Measurements from ENCODE around the gene CLCN6. TPM values are rescaled to one million over a fixed set of nuclear protein-coding genes. Genes with fewer than 3 reads are reported as not detected.

Gene CLCN6
- total and polyA plus RNA-seq, 2 experiments from 2014 or later: 14.1 to 23.6 TPM

DNA sequence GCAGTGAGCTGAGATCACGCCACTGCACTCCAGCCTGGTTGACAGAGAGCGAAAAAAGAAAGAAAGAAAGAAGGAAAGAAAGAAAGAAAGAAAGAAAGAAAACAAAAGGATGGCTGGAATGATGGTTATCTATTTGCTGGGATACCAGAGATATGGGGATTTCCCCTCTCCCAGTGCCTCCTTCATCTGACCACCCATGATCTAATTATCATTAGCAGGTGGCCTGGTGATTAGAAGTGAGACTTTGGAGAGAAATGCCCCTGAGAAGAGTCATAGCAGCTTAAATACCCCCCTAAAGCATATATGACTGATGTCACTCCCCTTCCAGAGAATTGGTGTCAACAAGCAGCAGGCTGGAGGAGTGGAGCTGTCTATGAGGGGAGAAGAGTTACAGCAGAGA lies 54.1 kb downstream of the CLCN6 start:
- Histone ChIP-seq H2AFZ (no peak overlapping the region), H3K9me3 (ENCODE audit: low read depth) (no peaks in the 10 kb centered on the region), H3K9me2 (replicated peaks; ENCODE audit: insufficient read depth) (no peaks in the 10 kb centered on the region), H3K4me3 (no peak overlapping the region), H3K4me1 (ENCODE audit: insufficient read depth) (no peaks in the 10 kb centered on the region), H4K20me1 (ENCODE audit: insufficient read depth, poor library complexity, severe bottlenecking) (no peaks in the 10 kb centered on the region), H3K79me2 (no peaks in the 10 kb centered on the region), H3K27me3 (peaks cover 34% of the 10 kb centered on the region), H3K36me3 (replicated peaks; ENCODE audit: insufficient read depth, low read depth) (no peaks in the 10 kb centered on the region), H3K4me2 (no peak overlapping the region), H3K27ac (no peak overlapping the region)
- DNase-seq (ENCODE audit: low spot score): no peak
- TF ChIP-seq EZH2phosphoT487 (IDR thresholded peaks at IDR 0.05; ENCODE audit: low read depth, severe bottlenecking, unreplicated experiment) (no peak), EZH2 (IDR thresholded peaks at IDR 0.05; ENCODE audit: borderline replicate concordance) (no peak)
- TF ChIP-seq, protein P1, sequence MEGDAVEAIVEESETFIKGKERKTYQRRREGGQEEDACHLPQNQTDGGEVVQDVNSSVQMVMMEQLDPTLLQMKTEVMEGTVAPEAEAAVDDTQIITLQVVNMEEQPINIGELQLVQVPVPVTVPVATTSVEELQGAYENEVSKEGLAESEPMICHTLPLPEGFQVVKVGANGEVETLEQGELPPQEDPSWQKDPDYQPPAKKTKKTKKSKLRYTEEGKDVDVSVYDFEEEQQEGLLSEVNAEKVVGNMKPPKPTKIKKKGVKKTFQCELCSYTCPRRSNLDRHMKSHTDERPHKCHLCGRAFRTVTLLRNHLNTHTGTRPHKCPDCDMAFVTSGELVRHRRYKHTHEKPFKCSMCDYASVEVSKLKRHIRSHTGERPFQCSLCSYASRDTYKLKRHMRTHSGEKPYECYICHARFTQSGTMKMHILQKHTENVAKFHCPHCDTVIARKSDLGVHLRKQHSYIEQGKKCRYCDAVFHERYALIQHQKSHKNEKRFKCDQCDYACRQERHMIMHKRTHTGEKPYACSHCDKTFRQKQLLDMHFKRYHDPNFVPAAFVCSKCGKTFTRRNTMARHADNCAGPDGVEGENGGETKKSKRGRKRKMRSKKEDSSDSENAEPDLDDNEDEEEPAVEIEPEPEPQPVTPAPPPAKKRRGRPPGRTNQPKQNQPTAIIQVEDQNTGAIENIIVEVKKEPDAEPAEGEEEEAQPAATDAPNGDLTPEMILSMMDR (IDR thresholded peaks at IDR 0.05; ENCODE audit: poor library complexity): no peak
- 83% methylated on average over 1 of the region's 2 CpGs for WGBS (ENCODE audit: low lambda C conversion rate, missing lambda C conversion rate)

DNA sequence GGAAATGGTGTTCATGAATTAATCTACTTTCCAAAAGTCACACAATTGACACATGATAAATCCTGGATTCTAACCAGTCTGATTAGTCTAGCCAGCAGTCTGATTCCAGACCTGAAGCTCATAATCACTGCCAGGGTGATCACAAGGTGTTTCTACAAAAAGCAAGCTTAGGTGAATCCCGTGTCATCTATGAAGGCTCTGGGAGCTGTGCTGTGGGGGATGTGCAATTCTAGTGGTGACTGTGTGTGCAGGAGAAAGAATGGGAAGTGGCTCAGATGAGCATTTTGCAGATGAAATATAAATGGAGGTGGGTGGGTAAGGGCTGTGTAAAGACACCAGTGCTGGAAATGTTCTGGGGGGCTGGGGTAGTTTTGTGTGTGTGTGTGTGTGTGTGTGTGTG lies 54.6 kb downstream of the CLCN6 start:
- H3K27me3 ChIP-seq: peaks cover 34% of the 10 kb centered on the region

DNA sequence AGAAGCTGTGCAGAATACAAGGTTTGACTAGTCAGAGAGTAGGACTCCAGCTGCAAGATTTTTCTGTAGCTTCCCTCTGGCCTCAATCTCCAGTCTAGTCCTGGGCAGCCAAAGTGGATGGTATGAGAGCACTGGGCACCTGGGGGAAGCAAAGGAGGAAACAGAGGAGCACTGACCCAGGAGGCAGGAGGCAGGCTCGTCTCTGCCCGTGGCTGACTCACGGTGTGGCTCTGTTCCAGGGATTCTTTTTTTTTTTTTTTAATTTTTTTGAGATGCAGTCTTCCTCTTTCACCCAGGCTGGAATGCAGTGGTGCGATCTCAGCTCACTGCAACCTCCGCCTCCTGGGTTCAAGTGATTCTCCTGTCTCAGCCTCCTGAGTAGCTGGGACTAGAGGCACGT lies 56.9 kb downstream of the CLCN6 start:
- Histone ChIP-seq H3K9me3 (ENCODE audit: low read depth) (no peaks in the 10 kb centered on the region), H3K4me1 (ENCODE audit: insufficient read depth) (no peaks in the 10 kb centered on the region)
- WGBS (ENCODE audit: low lambda C conversion rate, missing lambda C conversion rate): 67% methylated on average over 6 of the region's 6 CpGs

More for the DNA sequence above, 54.6 kb downstream of the CLCN6 start:
- Histone ChIP-seq H3K9me3 (ENCODE audit: low read depth) (no peaks in the 10 kb centered on the region), H3K27ac (no peak overlapping the region), H3K4me3 (no peak overlapping the region), H3K36me3 (replicated peaks; ENCODE audit: insufficient read depth, low read depth) (no peaks in the 10 kb centered on the region), H2AFZ (no peak overlapping the region), H4K20me1 (ENCODE audit: insufficient read depth, poor library complexity, severe bottlenecking) (no peaks in the 10 kb centered on the region), H3K4me2 (no peak overlapping the region), H3K9me2 (replicated peaks; ENCODE audit: insufficient read depth) (no peaks in the 10 kb centered on the region), H3K4me1 (ENCODE audit: insufficient read depth) (no peaks in the 10 kb centered on the region), H3K79me2 (no peaks in the 10 kb centered on the region)
- no peak for TF ChIP-seq EZH2phosphoT487 (IDR thresholded peaks at IDR 0.05; ENCODE audit: low read depth, severe bottlenecking, unreplicated experiment)
- TF ChIP-seq, protein P1 (IDR thresholded peaks at IDR 0.05; ENCODE audit: poor library complexity): no peak
- no peak for TF ChIP-seq EZH2 (IDR thresholded peaks at IDR 0.05; ENCODE audit: borderline replicate concordance)
- DNase-seq (ENCODE audit: low spot score): no peak
- WGBS (ENCODE audit: low lambda C conversion rate, missing lambda C conversion rate): 40% methylated on average over 1 of the region's 1 CpG

More for the DNA sequence above, 56.9 kb downstream of the CLCN6 start:
- Histone ChIP-seq H3K27ac (no peak overlapping the region), H3K79me2 (no peaks in the 10 kb centered on the region), H4K20me1 (ENCODE audit: insufficient read depth, poor library complexity, severe bottlenecking) (no peaks in the 10 kb centered on the region), H3K9me2 (replicated peaks; ENCODE audit: insufficient read depth) (no peaks in the 10 kb centered on the region), H3K27me3 (peaks cover 18% of the 10 kb centered on the region), H3K4me3 (no peak overlapping the region), H2AFZ (no peak overlapping the region), H3K36me3 (replicated peaks; ENCODE audit: insufficient read depth, low read depth) (no peaks in the 10 kb centered on the region), H3K4me2 (no peak overlapping the region)
- TF ChIP-seq, protein P1 (IDR thresholded peaks at IDR 0.05; ENCODE audit: poor library complexity): no peak
- TF ChIP-seq EZH2phosphoT487 (IDR thresholded peaks at IDR 0.05; ENCODE audit: low read depth, severe bottlenecking, unreplicated experiment) (no peak), EZH2 (IDR thresholded peaks at IDR 0.05; ENCODE audit: borderline replicate concordance) (no peak)
- no peak for DNase-seq (ENCODE audit: low spot score)
